Measurements from ENCODE around the gene DMP1. TPM values are rescaled to one million over a fixed set of nuclear protein-coding genes. Genes with fewer than 3 reads are reported as not detected.

Gene DMP1
- total and polyA plus RNA-seq, 2 donors (not counting 3 experiments of a cell fraction or from before 2014, with no cell fraction given) = not detected

DNA sequence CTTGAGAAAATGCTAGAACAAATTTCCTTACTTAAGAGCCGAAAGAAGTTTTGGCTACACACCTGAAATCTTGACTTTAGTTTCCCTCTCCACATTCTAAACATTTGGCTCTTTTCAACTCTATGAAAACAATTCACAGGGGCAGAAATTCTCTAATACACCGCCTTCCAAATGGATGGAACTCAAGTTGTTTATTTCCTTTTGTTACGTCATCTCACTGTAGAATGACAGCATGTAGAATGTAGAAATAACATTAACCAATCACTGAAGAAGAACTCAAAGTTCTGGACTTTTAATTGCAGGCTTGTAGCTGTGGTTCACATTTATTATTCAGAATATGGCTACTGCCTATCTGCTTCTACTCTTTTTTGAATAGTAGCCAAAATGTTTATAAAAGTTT, 1.9 kb downstream of the DMP1 start:
- intact Hi-C loops (cut with micrococcal nuclease) = loop anchor here (10.0 kb wide), 2 partner anchors 553 to 803 kb away; partner anchors contain the start of gene HERC5
- POLR2A ChIA-PET = no interaction called here
- H3K79me2 ChIP-seq (ENCODE audit: control insufficient read depth, insufficient read depth, low read length) = no peaks in the 10 kb centered on the region
- no peak overlapping the region for H2AFZ ChIP-seq (ENCODE audit: low read depth, low read length)
- no peak overlapping the region for H3K9ac ChIP-seq (replicated peaks; ENCODE audit: extremely low read depth, insufficient read depth, low read length)
- dilution Hi-C loops (cut with MboI; ENCODE audit: extremely low pct_ligation_motif_present, low sequenced_read_pairs) = no loop called here
- no peaks in the 10 kb centered on the region for H3K36me3 ChIP-seq (ENCODE audit: control insufficient read depth in 2 of 2, extremely low read depth in 1 of 2, insufficient read depth in 2 of 2, low read length in 2 of 2)
- H3K27me3 ChIP-seq (ENCODE audit: control insufficient read depth in 2 of 2, insufficient read depth in 2 of 2, low read length in 2 of 2) = no peaks in the 10 kb centered on the region
- no peak overlapping the region for H3K27ac ChIP-seq (ENCODE audit: insufficient read depth, low read depth, low read length)
- no peaks in the 10 kb centered on the region for H3K9me1 ChIP-seq (replicated peaks; ENCODE audit: control insufficient read depth, extremely low read depth, insufficient read depth, low read length)
- TF ChIP-seq JUN (IDR thresholded peaks at IDR 0.05; ENCODE audit: borderline replicate concordance, insufficient read depth, insufficient read length, low read depth) = no peak
- no peak for TF ChIP-seq FOS (IDR thresholded peaks at IDR 0.05; ENCODE audit: borderline replicate concordance, insufficient read depth, low read length)
- no peak for TF ChIP-seq POLR2AphosphoS5 (IDR thresholded peaks at IDR 0.05; ENCODE audit: insufficient read depth, low read depth, low read length)
- no peak for TF ChIP-seq MYC (IDR thresholded peaks at IDR 0.05; ENCODE audit: low read depth, low read length)
- no peak for TF ChIP-seq EZH2 (IDR thresholded peaks at IDR 0.05; ENCODE audit: borderline replicate concordance, low read depth, low read length, severe bottlenecking)
- TF ChIP-seq, protein P1, sequence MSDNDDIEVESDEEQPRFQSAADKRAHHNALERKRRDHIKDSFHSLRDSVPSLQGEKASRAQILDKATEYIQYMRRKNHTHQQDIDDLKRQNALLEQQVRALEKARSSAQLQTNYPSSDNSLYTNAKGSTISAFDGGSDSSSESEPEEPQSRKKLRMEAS (IDR thresholded peaks at IDR 0.05; ENCODE audit: insufficient read depth, insufficient read length) = no peak
- TF ChIP-seq POLR2A (IDR thresholded peaks at IDR 0.05; ENCODE audit: low read depth, low read length) = no peak
- TF ChIP-seq CTCF (IDR thresholded peaks at IDR 0.05; ENCODE audit: extremely low read depth in 1 of 2, insufficient read depth in 1 of 2, low read depth in 1 of 2, low read length in 2 of 2) = no peak
- TF ChIP-seq GATA2 (IDR thresholded peaks at IDR 0.05; ENCODE audit: insufficient read depth, insufficient read length, low read depth, low read length) = no peak
- no peaks in the 10 kb centered on the region for H3K9me3 ChIP-seq (replicated peaks; ENCODE audit: control insufficient read depth, insufficient read depth, low read length)
- no peak for FAIRE-seq
- no peaks in the 10 kb centered on the region for H4K20me1 ChIP-seq (replicated peaks; ENCODE audit: control insufficient read depth, extremely low read depth, insufficient read depth, low read length)
- DNase-seq (ENCODE audit: low read depth, low spot score) = no peak
- CTCF ChIA-PET = no interaction called here
- no peak overlapping the region for H3K4me2 ChIP-seq (ENCODE audit: insufficient read depth, low read length)
- no TSS peak for BruUV-seq (replicated peaks)
- peaks cover 1% of the 10 kb centered on the region for H3K4me1 ChIP-seq (ENCODE audit: control insufficient read depth, extremely low read depth, insufficient read depth, low read length)
- no peak overlapping the region for H3K4me3 ChIP-seq (replicated peaks in 1 of 3; ENCODE audit: insufficient read depth in 1 of 3, low read depth in 1 of 3, low read length in 3 of 3)

Data from endothelial cell of umbilical vein (primary cell).